ENCODE data around the gene EXOSC5.

DNA sequence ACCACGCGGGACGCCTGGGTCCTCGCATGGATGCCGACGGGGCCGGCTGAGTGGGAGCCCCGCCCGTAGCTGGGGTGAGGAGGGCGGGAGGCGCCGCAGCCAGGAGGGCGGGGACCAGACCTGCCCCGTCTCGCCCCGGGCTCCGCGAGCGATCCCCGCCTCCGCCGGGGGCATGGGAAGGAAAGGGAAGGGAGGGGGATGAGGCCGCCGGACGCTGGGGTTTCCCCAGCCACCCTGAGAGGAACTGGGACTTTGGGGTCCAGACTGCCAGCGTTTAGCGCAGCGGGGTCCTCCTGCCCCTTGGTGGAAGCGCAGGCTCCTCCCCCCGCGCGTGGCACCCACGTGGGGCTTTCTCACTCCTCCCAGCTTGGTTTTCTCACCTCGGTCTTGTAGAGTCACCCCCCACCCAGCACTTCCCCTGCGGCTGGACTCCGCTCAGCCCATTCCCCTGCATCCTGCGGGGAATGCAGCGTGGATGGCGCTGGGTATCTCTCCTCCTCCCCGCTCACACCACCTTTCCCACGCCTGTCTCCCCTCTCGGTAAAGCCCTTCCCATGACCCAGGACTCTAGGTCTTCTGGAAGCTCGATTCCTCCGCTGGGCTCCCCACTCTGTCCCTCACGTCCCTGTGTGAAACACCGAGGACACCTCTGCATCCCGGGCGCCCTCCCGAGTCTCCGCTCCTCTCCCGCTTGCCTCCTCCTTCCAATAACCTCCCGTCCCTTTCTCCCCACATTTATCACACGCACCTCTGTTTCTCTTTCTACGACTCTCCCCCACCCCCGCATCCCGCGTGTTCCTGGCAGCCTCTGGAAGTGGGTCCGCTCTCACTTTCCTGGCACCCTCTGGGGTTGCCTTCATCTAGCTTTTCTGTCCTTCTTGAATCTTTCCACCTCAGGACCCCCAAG is 45.6 kb downstream of the EXOSC5 start:
- TF ChIP-seq, protein P1, sequence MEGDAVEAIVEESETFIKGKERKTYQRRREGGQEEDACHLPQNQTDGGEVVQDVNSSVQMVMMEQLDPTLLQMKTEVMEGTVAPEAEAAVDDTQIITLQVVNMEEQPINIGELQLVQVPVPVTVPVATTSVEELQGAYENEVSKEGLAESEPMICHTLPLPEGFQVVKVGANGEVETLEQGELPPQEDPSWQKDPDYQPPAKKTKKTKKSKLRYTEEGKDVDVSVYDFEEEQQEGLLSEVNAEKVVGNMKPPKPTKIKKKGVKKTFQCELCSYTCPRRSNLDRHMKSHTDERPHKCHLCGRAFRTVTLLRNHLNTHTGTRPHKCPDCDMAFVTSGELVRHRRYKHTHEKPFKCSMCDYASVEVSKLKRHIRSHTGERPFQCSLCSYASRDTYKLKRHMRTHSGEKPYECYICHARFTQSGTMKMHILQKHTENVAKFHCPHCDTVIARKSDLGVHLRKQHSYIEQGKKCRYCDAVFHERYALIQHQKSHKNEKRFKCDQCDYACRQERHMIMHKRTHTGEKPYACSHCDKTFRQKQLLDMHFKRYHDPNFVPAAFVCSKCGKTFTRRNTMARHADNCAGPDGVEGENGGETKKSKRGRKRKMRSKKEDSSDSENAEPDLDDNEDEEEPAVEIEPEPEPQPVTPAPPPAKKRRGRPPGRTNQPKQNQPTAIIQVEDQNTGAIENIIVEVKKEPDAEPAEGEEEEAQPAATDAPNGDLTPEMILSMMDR (IDR thresholded peaks at IDR 0.05; ENCODE audit: low read depth, low read length), result no peak
- TF ChIP-seq EZH2phosphoT487 (IDR thresholded peaks at IDR 0.05; ENCODE audit: low read depth), result no peak
